Liver (tissue), 9 donors: Measurements from ENCODE around the gene MRPL9. TPM values are rescaled to one million over a fixed set of nuclear protein-coding genes. Genes with fewer than 3 reads are reported as not detected.

Source experiments
- DNase-seq: peaks from one replicate; pipeline ENCODE4 v3.0.0-alpha.2; 2017; ENCODE audit warnings: low spot score
- H3K27ac ChIP-seq, 2 donors: one replicate each; pipeline ENCODE4 v1.7.0; 2013; ENCODE audit warnings: inconsistent platforms in 2 of 2, low read length in 2 of 2, control low read depth in 1 of 2, low read depth in 1 of 2, mild to moderate bottlenecking in 1 of 2
- H3K27me3 ChIP-seq, 4 donors: one replicate each; pipeline versions ENCODE4 v1.6.1 to v1.7.0; 2013; ENCODE audit warnings: low read length in 3 of 4, inconsistent platforms in 1 of 4, mild to moderate bottlenecking in 1 of 4, moderate library complexity in 1 of 4; ENCODE audit not compliant: control insufficient read depth in 4 of 4, insufficient read depth in 4 of 4
- H3K36me3 ChIP-seq, 4 donors: one replicate each; pipeline versions ENCODE4 v1.6.1 to v1.7.0; 2013; ENCODE audit warnings: low read length in 3 of 4, mild to moderate bottlenecking in 3 of 4, low read depth in 1 of 4, moderate library complexity in 1 of 4; ENCODE audit not compliant: control insufficient read depth in 4 of 4, insufficient read depth in 3 of 4
- H3K4me1 ChIP-seq, 4 donors: one replicate each; pipeline versions ENCODE4 v1.6.1 to v1.7.0; 2013; ENCODE audit warnings: low read length in 3 of 4, mild to moderate bottlenecking in 3 of 4, moderate library complexity in 1 of 4; ENCODE audit not compliant: control insufficient read depth in 4 of 4, insufficient read depth in 4 of 4
- H3K4me3 ChIP-seq, 3 donors: one replicate each; pipeline versions ENCODE4 v1.6.1 to v1.7.0; 2013; ENCODE audit warnings: low read length in 3 of 3, control low read depth in 1 of 3, low read depth in 1 of 3, mild to moderate bottlenecking in 1 of 3
- H3K9ac ChIP-seq, 2 donors: one replicate each; pipeline ENCODE4 v1.7.0; 2013; ENCODE audit warnings: low read length in 2 of 2, mild to moderate bottlenecking in 2 of 2, moderate library complexity in 2 of 2, control low read depth in 1 of 2, low read depth in 1 of 2
- H3K9me3 ChIP-seq, 4 donors: one replicate each; pipeline versions ENCODE4 v1.6.1 to v1.7.0; 2013; ENCODE audit warnings: low read length in 3 of 4; ENCODE audit not compliant: control insufficient read depth in 4 of 4
- EGR1 ChIP-seq, 2 donors: IDR thresholded peaks; 2 replicates each; pipeline ENCODE4 v1.6.1; 2016 to 2018; ENCODE audit warnings: antibody characterized with exemption in 2 of 2, low read depth in 2 of 2
- FOXA1 ChIP-seq: IDR thresholded peaks from 2 replicates; pipeline ENCODE4 v1.6.1; 2016; ENCODE audit warnings: antibody characterized with exemption
- FOXA2 ChIP-seq: IDR thresholded peaks from 2 replicates; pipeline ENCODE4 v1.6.1; 2016; ENCODE audit warnings: antibody characterized with exemption
- GABPA ChIP-seq, 2 donors: IDR thresholded peaks in 1 of 2; conservative IDR thresholded peaks in 1 of 2; 2 replicates each; pipeline ENCODE4 v1.6.1; 2016; ENCODE audit warnings: antibody characterized with exemption in 2 of 2, mild to moderate bottlenecking in 1 of 2, moderate library complexity in 1 of 2
- HNF4A ChIP-seq, 2 donors: conservative IDR thresholded peaks; 2 replicates each; pipeline ENCODE4 v1.6.1; 2016; ENCODE audit warnings: antibody characterized with exemption in 2 of 2, mild to moderate bottlenecking in 2 of 2
- HNF4G ChIP-seq: IDR thresholded peaks from 2 replicates; pipeline ENCODE4 v1.6.1; 2016; ENCODE audit warnings: antibody characterized with exemption
- JUND ChIP-seq, 2 donors: IDR thresholded peaks; 2 replicates each; pipeline ENCODE4 v1.6.1; 2016; ENCODE audit warnings: antibody characterized with exemption in 2 of 2
- NR2F2 ChIP-seq: IDR thresholded peaks from 2 replicates; pipeline ENCODE4 v1.6.1; 2016; ENCODE audit warnings: antibody characterized with exemption
- RAD21 ChIP-seq, 2 donors: IDR thresholded peaks; 2 replicates each; pipeline ENCODE4 v1.6.1; 2016; ENCODE audit warnings: antibody characterized with exemption in 2 of 2, mild to moderate bottlenecking in 2 of 2
- RXRA ChIP-seq, 2 donors: IDR thresholded peaks; 2 replicates each; pipeline ENCODE4 v1.6.1; 2017 to 2018; ENCODE audit warnings: antibody characterized with exemption in 2 of 2, mild to moderate bottlenecking in 1 of 2
- SP1 ChIP-seq: IDR thresholded peaks from 2 replicates; pipeline ENCODE4 v1.6.1; 2018; ENCODE audit warnings: antibody characterized with exemption, mild to moderate bottlenecking
- TAF1 ChIP-seq: conservative IDR thresholded peaks from 2 replicates; pipeline ENCODE4 v1.6.1; 2016; ENCODE audit warnings: antibody characterized with exemption, mild to moderate bottlenecking
- YY1 ChIP-seq: IDR thresholded peaks from 2 replicates; pipeline ENCODE4 v1.6.1; 2016; ENCODE audit warnings: antibody characterized with exemption, mild to moderate bottlenecking
- WGBS: extraction: QIAGEN DNeasy Blood & Tissue Kit; methylation state at CpG from one replicate; pipeline ENCODE4 v1.1.7; 2013; 5-methylcytosine and 5-hydroxymethylcytosine counted together
- polyA plus RNA-seq, 2 donors: library from polyadenylated mRNA; stranded (reverse) in 1 of 2; unstranded in 1 of 2; fragments of 200-250 nt in 1 of 2; fragments of >200 nt in 1 of 2; fragmentation: Nextera tagmentation in 1 of 2; extraction: Ambion mirVana in 1 of 2; gene quantifications; one replicate each; pipeline versions ENCODE4 v1.2.1 to v1.2.3, GENCODE V29; 2013 to 2015
- total RNA-seq, 2 donors: library from RNA; depleted of rRNA; stranded (reverse); fragments of >200 nt; gene quantifications; one replicate each; pipeline ENCODE4 v1.2.3, GENCODE V29; 2014
- TF ChIP-seq, protein P1 (sequence below): IDR thresholded peaks from 2 replicates; pipeline ENCODE4 v1.6.1; 2016; ENCODE audit warnings: antibody characterized with exemption
- TF ChIP-seq, protein P2 (sequence below): IDR thresholded peaks from 2 replicates; pipeline ENCODE4 v1.6.1; 2016; ENCODE audit warnings: antibody characterized with exemption, mild to moderate bottlenecking
- TF ChIP-seq, protein P3 (sequence below): IDR thresholded peaks from 2 replicates; pipeline ENCODE4 v1.6.1; 2016; ENCODE audit warnings: antibody characterized with exemption
- TF ChIP-seq, protein P4 (sequence below): fragments of 150-350 bp; IDR thresholded peaks from 2 replicates; pipeline ENCODE4 v1.5.1; 2017; ENCODE audit warnings: improper control_type of control experiment, low read depth, low read length; ENCODE audit not compliant: missing input control
- TF ChIP-seq, protein P5 (sequence below): IDR thresholded peaks from 2 replicates; pipeline ENCODE4 v1.6.1; 2016; ENCODE audit warnings: antibody characterized with exemption
- donor health status: healthy.
- donor health status: healthy.
- donor health status: healthy.
- donor health status: healthy.
- donor health status: healthy.

MRPL9 gene
- total and polyA plus RNA-seq, 4 donors: 22.5 to 43.5 (median 31.6) TPM

DNA sequence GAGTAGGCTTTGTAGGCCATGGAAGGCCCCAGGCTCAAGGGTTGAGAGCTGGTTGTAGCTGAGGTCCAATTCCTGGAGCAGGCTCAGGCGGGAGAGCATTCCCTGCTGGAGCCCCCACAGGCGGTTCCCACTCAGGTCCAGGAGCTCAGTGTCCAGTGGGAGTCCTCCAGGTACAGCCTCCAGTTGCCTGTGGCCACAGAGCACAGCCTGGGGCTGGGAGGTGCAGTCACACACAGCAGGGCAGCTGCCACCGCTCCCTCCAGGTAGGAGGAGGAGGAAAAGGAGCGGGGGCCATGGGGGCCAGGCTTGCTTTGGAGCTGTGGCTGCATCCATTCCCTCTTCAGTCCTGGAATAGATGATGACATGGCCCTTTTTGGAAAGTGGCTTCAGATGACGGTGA lies 39.1 kb upstream of the MRPL9 start:
- WGBS: 96% methylated on average over 5 of the region's 5 CpGs
- H3K36me3 ChIP-seq: peaks cover 0 to 7% (median 4%) of the 10 kb centered on the region in 4 donors
- no peak for DNase-seq

More for the DNA sequence above, 39.1 kb upstream of the MRPL9 start:
- Histone ChIP-seq H3K4me1 (no peaks in the 10 kb centered on the region), H3K27me3 (no peaks in the 10 kb centered on the region), H3K27ac (no peak overlapping the region), H3K4me3 (no peak overlapping the region), H3K9me3 (no peaks in the 10 kb centered on the region), H3K9ac (no peak overlapping the region)
- TF ChIP-seq, protein P1, sequence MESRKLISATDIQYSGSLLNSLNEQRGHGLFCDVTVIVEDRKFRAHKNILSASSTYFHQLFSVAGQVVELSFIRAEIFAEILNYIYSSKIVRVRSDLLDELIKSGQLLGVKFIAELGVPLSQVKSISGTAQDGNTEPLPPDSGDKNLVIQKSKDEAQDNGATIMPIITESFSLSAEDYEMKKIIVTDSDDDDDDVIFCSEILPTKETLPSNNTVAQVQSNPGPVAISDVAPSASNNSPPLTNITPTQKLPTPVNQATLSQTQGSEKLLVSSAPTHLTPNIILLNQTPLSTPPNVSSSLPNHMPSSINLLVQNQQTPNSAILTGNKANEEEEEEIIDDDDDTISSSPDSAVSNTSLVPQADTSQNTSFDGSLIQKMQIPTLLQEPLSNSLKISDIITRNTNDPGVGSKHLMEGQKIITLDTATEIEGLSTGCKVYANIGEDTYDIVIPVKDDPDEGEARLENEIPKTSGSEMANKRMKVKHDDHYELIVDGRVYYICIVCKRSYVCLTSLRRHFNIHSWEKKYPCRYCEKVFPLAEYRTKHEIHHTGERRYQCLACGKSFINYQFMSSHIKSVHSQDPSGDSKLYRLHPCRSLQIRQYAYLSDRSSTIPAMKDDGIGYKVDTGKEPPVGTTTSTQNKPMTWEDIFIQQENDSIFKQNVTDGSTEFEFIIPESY: no peak
- TF ChIP-seq HNF4G: no peak
- no peak for TF ChIP-seq SP1
- no peak for TF ChIP-seq RXRA (IDR thresholded peaks at IDR 0.05)
- no peak for TF ChIP-seq YY1
- TF ChIP-seq EGR1 (IDR thresholded peaks at IDR 0.05; ENCODE audit: low read depth in 2 of 2): no peak
- TF ChIP-seq FOXA2: no peak
- TF ChIP-seq TAF1: no peak
- no peak for TF ChIP-seq GABPA (IDR thresholded peaks at IDR 0.05 in 1 of 2, conservative IDR thresholded peaks at IDR 0.05 in 1 of 2)
- no peak for TF ChIP-seq HNF4A (conservative IDR thresholded peaks at IDR 0.05)
- TF ChIP-seq, protein P2, sequence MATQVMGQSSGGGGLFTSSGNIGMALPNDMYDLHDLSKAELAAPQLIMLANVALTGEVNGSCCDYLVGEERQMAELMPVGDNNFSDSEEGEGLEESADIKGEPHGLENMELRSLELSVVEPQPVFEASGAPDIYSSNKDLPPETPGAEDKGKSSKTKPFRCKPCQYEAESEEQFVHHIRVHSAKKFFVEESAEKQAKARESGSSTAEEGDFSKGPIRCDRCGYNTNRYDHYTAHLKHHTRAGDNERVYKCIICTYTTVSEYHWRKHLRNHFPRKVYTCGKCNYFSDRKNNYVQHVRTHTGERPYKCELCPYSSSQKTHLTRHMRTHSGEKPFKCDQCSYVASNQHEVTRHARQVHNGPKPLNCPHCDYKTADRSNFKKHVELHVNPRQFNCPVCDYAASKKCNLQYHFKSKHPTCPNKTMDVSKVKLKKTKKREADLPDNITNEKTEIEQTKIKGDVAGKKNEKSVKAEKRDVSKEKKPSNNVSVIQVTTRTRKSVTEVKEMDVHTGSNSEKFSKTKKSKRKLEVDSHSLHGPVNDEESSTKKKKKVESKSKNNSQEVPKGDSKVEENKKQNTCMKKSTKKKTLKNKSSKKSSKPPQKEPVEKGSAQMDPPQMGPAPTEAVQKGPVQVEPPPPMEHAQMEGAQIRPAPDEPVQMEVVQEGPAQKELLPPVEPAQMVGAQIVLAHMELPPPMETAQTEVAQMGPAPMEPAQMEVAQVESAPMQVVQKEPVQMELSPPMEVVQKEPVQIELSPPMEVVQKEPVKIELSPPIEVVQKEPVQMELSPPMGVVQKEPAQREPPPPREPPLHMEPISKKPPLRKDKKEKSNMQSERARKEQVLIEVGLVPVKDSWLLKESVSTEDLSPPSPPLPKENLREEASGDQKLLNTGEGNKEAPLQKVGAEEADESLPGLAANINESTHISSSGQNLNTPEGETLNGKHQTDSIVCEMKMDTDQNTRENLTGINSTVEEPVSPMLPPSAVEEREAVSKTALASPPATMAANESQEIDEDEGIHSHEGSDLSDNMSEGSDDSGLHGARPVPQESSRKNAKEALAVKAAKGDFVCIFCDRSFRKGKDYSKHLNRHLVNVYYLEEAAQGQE: no peak
- TF ChIP-seq, protein P3, sequence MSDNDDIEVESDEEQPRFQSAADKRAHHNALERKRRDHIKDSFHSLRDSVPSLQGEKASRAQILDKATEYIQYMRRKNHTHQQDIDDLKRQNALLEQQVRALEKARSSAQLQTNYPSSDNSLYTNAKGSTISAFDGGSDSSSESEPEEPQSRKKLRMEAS: no peak
- TF ChIP-seq, protein P4, sequence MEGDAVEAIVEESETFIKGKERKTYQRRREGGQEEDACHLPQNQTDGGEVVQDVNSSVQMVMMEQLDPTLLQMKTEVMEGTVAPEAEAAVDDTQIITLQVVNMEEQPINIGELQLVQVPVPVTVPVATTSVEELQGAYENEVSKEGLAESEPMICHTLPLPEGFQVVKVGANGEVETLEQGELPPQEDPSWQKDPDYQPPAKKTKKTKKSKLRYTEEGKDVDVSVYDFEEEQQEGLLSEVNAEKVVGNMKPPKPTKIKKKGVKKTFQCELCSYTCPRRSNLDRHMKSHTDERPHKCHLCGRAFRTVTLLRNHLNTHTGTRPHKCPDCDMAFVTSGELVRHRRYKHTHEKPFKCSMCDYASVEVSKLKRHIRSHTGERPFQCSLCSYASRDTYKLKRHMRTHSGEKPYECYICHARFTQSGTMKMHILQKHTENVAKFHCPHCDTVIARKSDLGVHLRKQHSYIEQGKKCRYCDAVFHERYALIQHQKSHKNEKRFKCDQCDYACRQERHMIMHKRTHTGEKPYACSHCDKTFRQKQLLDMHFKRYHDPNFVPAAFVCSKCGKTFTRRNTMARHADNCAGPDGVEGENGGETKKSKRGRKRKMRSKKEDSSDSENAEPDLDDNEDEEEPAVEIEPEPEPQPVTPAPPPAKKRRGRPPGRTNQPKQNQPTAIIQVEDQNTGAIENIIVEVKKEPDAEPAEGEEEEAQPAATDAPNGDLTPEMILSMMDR: no peak
- no peak for TF ChIP-seq NR2F2
- TF ChIP-seq, protein P5, sequence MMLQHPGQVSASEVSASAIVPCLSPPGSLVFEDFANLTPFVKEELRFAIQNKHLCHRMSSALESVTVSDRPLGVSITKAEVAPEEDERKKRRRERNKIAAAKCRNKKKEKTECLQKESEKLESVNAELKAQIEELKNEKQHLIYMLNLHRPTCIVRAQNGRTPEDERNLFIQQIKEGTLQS: no peak
- no peak for TF ChIP-seq JUND (IDR thresholded peaks at IDR 0.05)
- TF ChIP-seq FOXA1: no peak
- TF ChIP-seq RAD21 (IDR thresholded peaks at IDR 0.05): no peak
